Fibroblast of lung (primary cell): ENCODE measurements around the gene TSPAN2.
A peak's percentile ranks its signal among the peaks of the same experiment; 100 is the strongest.

Experiments used
- EZH2 ChIP-seq: IDR thresholded peaks from 2 replicates; pipeline ENCODE4 v1.5.1; 2012; ENCODE audit warnings: low read length, control low read depth, mild to moderate bottlenecking; ENCODE audit errors: missing control alignments
- TF ChIP-seq, protein P1 (sequence below), 2 donors: IDR thresholded peaks in 1 of 2; conservative IDR thresholded peaks in 1 of 2; 1 replicate in 1 of 2; 2 replicates in 1 of 2; pipeline ENCODE4 v1.5.1; 2011 to 2012; ENCODE audit warnings: low read length in 2 of 2, control low read depth in 1 of 2, inconsistent platforms in 1 of 2, low read depth in 1 of 2, mild to moderate bottlenecking in 1 of 2

DNA sequence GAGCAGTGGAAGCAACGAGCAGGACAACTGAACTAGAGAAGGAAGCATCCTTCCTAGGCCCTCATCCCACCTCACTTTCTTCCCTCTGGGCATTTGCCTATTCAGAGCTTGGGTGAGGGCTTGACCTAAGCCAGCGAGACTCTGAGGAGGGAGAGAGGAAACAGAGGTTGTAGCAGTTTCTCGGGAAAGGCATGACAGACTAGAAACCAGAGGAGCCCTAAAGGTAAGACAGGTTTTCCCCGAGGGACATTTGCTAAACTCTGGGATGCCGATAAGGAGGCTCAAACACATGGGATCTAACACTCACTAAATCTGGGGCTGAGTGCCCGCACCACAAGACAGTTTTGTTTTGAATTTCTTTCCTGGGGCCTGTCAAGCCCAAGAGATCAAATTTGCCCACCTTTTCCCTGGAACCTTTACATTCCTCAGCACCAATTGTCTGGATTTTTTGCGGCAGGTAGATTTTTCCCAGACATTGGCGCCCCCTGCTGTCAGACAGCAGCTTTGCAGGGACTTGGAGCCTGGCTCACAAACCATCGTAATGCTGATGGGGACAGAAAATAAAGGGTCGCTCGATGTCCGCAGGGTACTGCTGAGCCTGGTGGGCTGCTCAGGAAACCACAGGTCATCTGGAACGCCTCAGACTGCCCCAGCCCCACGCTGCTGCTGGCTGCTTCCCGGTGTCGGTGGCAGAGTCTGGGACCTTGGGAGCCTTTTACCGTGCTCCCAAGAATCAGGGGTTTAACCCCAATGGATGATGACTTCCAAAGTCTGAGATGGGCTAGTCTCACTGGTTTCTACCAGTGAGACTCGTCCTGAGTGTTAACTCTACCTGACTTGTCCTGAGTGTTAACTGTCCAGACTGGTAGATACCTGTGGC, 23.4 kb upstream of the TSPAN2 start:
- TF ChIP-seq, protein P1, sequence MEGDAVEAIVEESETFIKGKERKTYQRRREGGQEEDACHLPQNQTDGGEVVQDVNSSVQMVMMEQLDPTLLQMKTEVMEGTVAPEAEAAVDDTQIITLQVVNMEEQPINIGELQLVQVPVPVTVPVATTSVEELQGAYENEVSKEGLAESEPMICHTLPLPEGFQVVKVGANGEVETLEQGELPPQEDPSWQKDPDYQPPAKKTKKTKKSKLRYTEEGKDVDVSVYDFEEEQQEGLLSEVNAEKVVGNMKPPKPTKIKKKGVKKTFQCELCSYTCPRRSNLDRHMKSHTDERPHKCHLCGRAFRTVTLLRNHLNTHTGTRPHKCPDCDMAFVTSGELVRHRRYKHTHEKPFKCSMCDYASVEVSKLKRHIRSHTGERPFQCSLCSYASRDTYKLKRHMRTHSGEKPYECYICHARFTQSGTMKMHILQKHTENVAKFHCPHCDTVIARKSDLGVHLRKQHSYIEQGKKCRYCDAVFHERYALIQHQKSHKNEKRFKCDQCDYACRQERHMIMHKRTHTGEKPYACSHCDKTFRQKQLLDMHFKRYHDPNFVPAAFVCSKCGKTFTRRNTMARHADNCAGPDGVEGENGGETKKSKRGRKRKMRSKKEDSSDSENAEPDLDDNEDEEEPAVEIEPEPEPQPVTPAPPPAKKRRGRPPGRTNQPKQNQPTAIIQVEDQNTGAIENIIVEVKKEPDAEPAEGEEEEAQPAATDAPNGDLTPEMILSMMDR (conservative IDR thresholded peaks at IDR 0.05 in 1 of 2, IDR thresholded peaks at IDR 0.05 in 1 of 2; ENCODE audit: low read depth in 1 of 2, low read length in 2 of 2), result peak; percentile 86 to 90
- no peak for TF ChIP-seq EZH2
